Fibroblast of the aortic adventitia (primary cell): ENCODE measurements around the gene FBLN1. TPM values are rescaled to one million over a fixed set of nuclear protein-coding genes. Genes with fewer than 3 reads are reported as not detected.

Experiments used
- DNase-seq: peaks from one replicate; pipeline ENCODE4 v3.0.0-alpha.2; 2010; ENCODE audit warnings: low read depth
- H3K4me3 ChIP-seq: 2 replicates; pipeline ENCODE4 v1.5.1; 2011; ENCODE audit warnings: low read depth, mild to moderate bottlenecking, control low read depth, low read length, moderate library complexity
- total RNA-seq: library from RNA; depleted of rRNA; stranded (reverse); fragments of >200 nt; gene quantifications from 2 replicates; pipeline ENCODE4 v1.2.3, GENCODE V29; 2012; ENCODE audit warnings: low replicate concordance
- TF ChIP-seq, protein P1 (sequence below): IDR thresholded peaks from 2 replicates; pipeline ENCODE4 v1.5.1; 2011; ENCODE audit warnings: mild to moderate bottlenecking, low read length, control low read depth, inconsistent platforms; ENCODE audit not compliant: insufficient read depth

Gene FBLN1
- total RNA-seq, 1 donor, result 561 TPM

- DNase-seq, result no peak
- TF ChIP-seq, protein P1, sequence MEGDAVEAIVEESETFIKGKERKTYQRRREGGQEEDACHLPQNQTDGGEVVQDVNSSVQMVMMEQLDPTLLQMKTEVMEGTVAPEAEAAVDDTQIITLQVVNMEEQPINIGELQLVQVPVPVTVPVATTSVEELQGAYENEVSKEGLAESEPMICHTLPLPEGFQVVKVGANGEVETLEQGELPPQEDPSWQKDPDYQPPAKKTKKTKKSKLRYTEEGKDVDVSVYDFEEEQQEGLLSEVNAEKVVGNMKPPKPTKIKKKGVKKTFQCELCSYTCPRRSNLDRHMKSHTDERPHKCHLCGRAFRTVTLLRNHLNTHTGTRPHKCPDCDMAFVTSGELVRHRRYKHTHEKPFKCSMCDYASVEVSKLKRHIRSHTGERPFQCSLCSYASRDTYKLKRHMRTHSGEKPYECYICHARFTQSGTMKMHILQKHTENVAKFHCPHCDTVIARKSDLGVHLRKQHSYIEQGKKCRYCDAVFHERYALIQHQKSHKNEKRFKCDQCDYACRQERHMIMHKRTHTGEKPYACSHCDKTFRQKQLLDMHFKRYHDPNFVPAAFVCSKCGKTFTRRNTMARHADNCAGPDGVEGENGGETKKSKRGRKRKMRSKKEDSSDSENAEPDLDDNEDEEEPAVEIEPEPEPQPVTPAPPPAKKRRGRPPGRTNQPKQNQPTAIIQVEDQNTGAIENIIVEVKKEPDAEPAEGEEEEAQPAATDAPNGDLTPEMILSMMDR, result no peak
These were observed 76.0 kb downstream of the FBLN1 start for GRCh38 chr22:45578524-45579147.

GRCh38 chr22:45579306-45579705 lies 76.6 kb downstream of the FBLN1 start:
- no peak overlapping the region for H3K4me3 ChIP-seq
- no peak for DNase-seq
- TF ChIP-seq, protein P1, result no peak

More at GRCh38 chr22:45578524-45579147, 76.0 kb downstream of the FBLN1 start:
- no peak overlapping the region for H3K4me3 ChIP-seq

DNA sequence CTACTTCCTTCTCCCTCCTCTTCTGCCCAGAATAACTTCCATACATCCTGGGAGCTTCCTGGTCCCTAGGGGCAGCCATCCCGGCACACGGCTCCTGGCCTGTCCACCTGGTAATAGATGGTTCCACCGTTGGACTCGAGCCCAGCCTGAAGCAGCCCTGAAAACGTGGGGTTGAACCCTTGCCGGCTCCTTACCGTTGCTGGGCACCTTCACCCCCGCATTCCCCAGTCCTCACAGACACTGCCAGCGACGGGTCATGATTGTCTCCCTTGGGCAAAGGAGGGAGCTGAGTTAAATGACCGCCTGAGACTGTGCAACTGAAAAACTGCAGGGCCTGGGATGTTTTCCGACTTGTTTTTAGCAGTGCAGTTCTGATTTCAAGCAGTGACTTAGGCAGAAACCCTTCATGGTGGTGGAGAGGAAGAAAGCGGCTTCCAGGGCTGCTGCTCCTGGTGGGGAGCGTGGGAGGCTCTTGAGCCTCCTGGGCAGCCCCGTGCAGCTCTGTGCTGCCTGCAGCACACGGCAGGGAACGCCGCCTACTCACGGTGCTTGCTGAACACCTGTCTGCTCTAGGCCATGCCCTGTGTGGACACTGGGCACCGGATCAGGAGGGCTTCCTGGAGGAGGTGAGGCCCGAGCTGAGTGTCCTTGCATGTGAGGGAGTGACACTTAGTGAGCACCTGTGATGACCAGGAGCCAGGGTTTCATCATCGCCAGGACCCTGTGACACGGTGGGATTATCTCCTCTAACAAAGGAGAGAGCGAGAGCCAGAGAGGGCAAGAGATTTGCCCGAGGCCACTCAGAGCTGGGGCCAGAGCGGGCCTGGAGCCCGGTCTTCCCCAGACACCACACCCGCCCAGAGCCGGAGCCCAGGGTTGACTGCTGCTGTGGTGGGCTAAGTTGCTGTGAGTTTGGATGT lies 77.4 kb downstream of the FBLN1 start:
- no peak overlapping the region for H3K4me3 ChIP-seq
- no peak for DNase-seq
- TF ChIP-seq, protein P1, result no peak

GRCh38 chr22:45580726-45581381 lies 78.2 kb downstream of the FBLN1 start:
- no peak for DNase-seq
- H3K4me3 ChIP-seq, result no peak overlapping the region
- TF ChIP-seq, protein P1, result no peak

DNA sequence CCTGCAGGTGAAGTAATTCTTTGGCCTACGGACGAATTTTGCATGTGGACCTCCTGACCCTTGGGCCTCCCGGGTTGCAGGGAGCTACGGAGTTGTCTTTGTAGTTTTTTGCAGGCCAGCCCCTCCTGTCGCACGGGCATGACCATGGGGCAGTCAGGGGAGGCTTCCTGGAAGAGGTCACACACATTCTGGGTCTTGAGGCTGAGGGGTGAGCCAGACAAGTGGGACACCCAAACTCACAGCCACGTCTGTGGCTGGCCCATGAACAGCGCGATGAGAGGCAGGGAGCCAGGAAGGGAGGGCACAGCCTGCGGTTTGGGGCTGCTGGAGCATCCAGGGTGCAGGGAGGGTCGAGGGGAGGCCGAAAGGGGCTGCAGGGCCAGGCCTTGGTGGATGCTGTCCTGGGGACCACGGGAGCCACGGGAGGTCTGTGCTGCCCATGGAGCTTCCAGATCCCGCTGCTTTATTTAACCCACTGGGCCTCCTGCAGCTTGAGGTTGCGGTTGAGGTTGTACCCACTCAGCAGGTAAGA lies 78.9 kb downstream of the FBLN1 start:
- H3K4me3 ChIP-seq, result no peak overlapping the region
- TF ChIP-seq, protein P1, result no peak
- DNase-seq, result no peak

GRCh38 chr22:45582236-45582954 lies 79.7 kb downstream of the FBLN1 start:
- no peak for DNase-seq

More at GRCh38 chr22:45582236-45582954, 79.7 kb downstream of the FBLN1 start:
- no peak overlapping the region for H3K4me3 ChIP-seq
- TF ChIP-seq, protein P1, result no peak
